Measurements from ENCODE around the gene MRPL43.

Gene MRPL43

GRCh38 chr10:101018600-101019439 lies 31.5 kb upstream of the MRPL43 start:
- no peak overlapping the region for H3K4me3 ChIP-seq (ENCODE audit: low read depth, low read length)
- TF ChIP-seq CTCF (IDR thresholded peaks at IDR 0.05; ENCODE audit: low read depth, low read length), result peak; percentile 75

- TF ChIP-seq CTCF (IDR thresholded peaks at IDR 0.05; ENCODE audit: low read depth, low read length), result no peak
These were observed 30.9 kb upstream of the MRPL43 start for GRCh38 chr10:101018118-101018599.

GRCh38 chr10:101016814-101017213 lies 29.5 kb upstream of the MRPL43 start:
- TF ChIP-seq CTCF (IDR thresholded peaks at IDR 0.05; ENCODE audit: low read depth, low read length), result no peak

More at GRCh38 chr10:101018118-101018599, 30.9 kb upstream of the MRPL43 start:
- no peak overlapping the region for H3K4me3 ChIP-seq (ENCODE audit: low read depth, low read length)

GRCh38 chr10:101015582-101015973 lies 28.3 kb upstream of the MRPL43 start:
- TF ChIP-seq CTCF (IDR thresholded peaks at IDR 0.05; ENCODE audit: low read depth, low read length), result no peak
- no peak overlapping the region for H3K4me3 ChIP-seq (ENCODE audit: low read depth, low read length)

More at GRCh38 chr10:101016814-101017213, 29.5 kb upstream of the MRPL43 start:
- H3K4me3 ChIP-seq (ENCODE audit: low read depth, low read length), result no peak overlapping the region

- H3K4me3 ChIP-seq (ENCODE audit: low read depth, low read length), result no peak overlapping the region
- TF ChIP-seq CTCF (IDR thresholded peaks at IDR 0.05; ENCODE audit: low read depth, low read length), result no peak
These were observed 27.8 kb upstream of the MRPL43 start for GRCh38 chr10:101014966-101015581.

- no peak overlapping the region for H3K4me3 ChIP-seq (ENCODE audit: low read depth, low read length)
- peak; percentile 98 for TF ChIP-seq CTCF (IDR thresholded peaks at IDR 0.05; ENCODE audit: low read depth, low read length)
These were observed 27.1 kb upstream of the MRPL43 start for GRCh38 chr10:101014230-101014884.

Measured in WI38 (cell line).